Measurements from ENCODE around the gene FN1.
"Not testable (repeated sequence)": the region's sequence is repeated elsewhere in the genome, so short reads cannot be mapped to it uniquely, and the experiment has no call there.

The FN1 gene

DNA sequence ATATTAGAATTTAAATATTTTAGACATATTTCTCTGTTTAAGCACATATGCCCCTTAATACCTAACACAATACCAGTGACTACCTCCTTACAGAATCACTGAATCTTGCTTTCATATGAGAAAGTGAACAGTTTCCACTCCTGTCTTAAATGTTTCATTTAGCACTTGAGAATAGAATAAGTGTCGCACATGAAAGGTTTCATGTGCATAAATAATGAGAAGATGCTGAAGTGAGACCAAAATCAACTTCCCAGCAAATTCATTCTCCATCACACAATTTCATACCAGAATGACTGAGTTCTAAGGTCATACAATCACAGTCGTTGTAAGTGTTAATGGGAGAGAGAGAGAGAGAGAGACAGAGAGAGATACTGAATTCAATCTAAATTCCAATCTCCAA, 72.8 kb downstream of the FN1 start:
- DNase-seq (ENCODE audit: low read depth) = no peak
- H3K4me3 ChIP-seq (ENCODE audit: low read length) = no peak overlapping the region
- TF ChIP-seq CTCF (conservative IDR thresholded peaks at IDR 0.05; ENCODE audit: low read depth, low read length) = no peak

- H3K4me3 ChIP-seq (ENCODE audit: low read length) = no peak overlapping the region
- no peak for TF ChIP-seq CTCF (conservative IDR thresholded peaks at IDR 0.05; ENCODE audit: low read depth, low read length)
- no peak for DNase-seq (ENCODE audit: low read depth)
Observed at GRCh38 chr2:215362562-215362904, 73.3 kb downstream of the FN1 start.

GRCh38 chr2:215361876-215362561, 73.8 kb downstream of the FN1 start:
- H3K4me3 ChIP-seq (ENCODE audit: low read length) = no peak overlapping the region
- TF ChIP-seq CTCF (conservative IDR thresholded peaks at IDR 0.05; ENCODE audit: low read depth, low read length) = no peak
- DNase-seq (ENCODE audit: low read depth) = no peak

DNA sequence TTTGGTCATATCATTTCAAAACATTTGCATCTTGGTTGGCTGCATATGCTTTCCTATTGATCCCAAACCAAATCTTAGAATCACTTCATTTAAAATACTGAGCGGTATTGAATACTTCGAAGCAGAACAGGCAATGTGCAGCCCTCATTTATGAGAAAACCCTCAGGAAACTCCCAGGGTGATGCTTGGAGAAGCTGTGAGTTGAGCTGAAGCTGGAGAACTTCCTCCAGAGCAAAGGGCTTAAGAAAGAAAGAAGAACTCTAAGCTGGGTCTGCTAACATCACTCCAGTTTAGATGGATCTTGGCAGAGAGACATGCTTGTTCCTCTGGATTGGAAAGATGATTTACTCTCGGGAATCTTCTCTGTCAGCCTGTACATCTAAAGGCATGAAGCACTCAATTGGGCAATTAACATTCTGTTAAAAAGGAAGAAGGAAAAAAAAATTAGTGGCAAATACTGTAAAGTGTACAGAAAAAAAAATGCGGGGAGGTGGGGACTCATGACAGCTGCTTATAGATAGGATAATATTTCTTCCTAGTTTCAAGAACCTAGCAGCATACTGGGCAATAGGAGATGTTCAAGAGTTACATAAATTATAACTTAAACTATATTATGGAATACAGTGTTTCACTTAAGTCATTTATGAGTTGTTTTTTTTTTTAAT, 74.5 kb downstream of the FN1 start:
- no peak overlapping the region for H3K4me3 ChIP-seq (ENCODE audit: low read length)
- TF ChIP-seq CTCF (conservative IDR thresholded peaks at IDR 0.05; ENCODE audit: low read depth, low read length) = no peak
- DNase-seq (ENCODE audit: low read depth) = no peak

- no peak for TF ChIP-seq CTCF (conservative IDR thresholded peaks at IDR 0.05; ENCODE audit: low read depth, low read length)
- no peak for DNase-seq (ENCODE audit: low read depth)
- no peak overlapping the region for H3K4me3 ChIP-seq (ENCODE audit: low read length)
Observed at GRCh38 chr2:215360596-215360995, 75.3 kb downstream of the FN1 start.

DNA sequence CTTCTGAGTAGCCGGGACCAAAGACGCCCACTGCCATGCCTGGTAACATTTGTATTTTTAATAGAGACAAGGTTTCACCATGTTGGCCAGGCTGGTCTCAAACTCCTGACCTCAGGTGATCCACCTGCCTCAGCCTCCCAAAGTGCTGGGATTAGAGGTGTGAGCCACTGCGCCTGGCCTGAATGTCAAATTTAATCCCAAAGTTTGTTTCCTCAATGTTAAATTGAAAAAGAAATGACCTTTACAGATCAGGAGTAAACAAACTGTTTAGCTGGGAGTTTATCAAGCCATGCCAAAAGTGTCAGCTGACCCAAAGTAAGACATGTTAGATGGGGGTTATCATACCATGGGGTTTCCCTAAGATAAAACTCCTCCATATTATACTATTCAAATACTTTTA, 75.8 kb downstream of the FN1 start:
- H3K4me3 ChIP-seq (ENCODE audit: low read length); DNase-seq (ENCODE audit: low read depth): not testable (repeated sequence)

DNA sequence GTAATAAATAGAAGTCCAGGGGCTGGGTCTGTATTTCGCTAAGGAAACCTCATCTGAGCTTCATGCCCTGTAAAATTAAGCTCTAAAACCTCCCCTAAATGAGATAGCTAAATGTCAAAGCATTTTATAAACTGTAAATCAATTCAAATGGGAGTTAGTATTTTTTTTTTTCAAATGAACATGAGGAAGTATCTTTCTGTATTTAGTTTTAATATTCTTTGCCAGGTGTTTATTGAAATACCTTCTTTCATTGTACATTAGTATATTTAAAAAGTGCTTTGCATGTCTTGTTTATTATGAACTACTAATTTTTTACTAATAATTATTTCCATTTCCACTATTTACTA, 76.3 kb downstream of the FN1 start:
- no peak for TF ChIP-seq CTCF (conservative IDR thresholded peaks at IDR 0.05; ENCODE audit: low read depth, low read length)
- H3K4me3 ChIP-seq (ENCODE audit: low read length) = no peak overlapping the region
- DNase-seq (ENCODE audit: low read depth) = no peak
